Measurements from ENCODE around the gene MYOT.
A peak's percentile ranks its signal among the peaks of the same experiment; 100 is the strongest.
"Not testable (repeated sequence)": the region's sequence is repeated elsewhere in the genome, so short reads cannot be mapped to it uniquely, and the experiment has no call there.

The MYOT gene

DNA sequence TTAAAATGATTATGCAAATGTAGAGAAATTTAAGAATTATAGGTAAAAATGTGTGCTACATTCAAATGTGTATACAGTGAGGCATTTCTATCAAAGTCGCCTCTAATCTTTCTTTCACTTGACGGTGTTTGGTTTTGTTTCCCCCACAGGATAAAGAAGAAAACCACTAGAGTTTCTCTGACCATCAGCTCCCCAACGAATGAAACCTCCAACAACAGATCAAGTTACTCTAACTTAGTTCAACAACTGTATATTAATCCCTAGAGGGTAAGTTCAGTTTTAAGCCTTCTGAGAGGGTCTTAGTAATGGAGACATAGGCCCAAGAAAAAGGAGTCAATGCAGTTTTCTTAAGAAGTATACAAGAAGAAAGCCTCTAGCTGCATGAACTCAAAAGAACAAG is 11.5 kb upstream of the MYOT start:
- DNase-seq (ENCODE audit: low spot score), result no peak

DNA sequence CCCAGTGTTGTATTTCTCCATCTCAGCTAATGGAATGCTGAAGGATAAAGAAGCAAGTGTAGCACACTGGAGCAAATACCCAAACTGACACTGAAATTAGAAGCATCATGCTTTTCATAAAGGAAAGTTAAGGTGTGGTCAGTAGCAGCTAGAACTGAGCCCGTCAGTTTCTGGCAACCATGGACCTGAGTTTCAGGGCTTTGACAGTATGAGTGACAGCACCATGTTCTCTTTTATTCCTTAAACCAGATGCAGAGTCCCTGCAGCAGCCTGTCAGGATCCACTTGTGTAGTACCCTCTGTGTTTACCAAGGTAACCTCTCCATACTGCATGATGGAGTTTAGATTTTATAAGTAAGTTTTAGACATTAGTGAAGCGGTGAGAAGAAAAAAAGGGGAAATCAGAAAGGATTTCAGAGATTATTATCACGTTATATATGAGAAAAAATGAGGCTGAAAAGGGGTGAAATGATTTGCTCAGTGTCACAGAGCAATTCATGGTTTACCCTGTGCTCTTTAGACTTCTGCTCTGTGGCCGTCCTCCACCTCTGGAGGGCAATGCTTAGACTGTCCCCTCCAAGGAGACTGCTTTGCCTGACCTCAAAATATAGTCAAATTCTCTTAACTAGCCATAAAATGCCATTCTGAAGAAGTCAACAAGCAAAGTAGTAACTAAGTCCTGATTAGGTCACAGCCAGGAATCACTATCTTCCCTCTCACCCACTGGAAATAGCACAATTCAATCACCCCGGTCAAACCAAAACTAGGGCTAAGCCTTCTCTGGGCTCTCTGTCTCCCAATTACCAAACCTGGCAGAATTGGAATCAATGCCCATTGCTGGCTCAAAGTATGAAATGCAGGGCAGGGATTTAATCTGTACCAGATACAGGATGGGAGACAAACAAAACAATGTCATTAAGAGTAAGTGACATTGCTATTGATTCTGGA is 10.5 kb upstream of the MYOT start:
- no peak for DNase-seq (ENCODE audit: low spot score)

DNA sequence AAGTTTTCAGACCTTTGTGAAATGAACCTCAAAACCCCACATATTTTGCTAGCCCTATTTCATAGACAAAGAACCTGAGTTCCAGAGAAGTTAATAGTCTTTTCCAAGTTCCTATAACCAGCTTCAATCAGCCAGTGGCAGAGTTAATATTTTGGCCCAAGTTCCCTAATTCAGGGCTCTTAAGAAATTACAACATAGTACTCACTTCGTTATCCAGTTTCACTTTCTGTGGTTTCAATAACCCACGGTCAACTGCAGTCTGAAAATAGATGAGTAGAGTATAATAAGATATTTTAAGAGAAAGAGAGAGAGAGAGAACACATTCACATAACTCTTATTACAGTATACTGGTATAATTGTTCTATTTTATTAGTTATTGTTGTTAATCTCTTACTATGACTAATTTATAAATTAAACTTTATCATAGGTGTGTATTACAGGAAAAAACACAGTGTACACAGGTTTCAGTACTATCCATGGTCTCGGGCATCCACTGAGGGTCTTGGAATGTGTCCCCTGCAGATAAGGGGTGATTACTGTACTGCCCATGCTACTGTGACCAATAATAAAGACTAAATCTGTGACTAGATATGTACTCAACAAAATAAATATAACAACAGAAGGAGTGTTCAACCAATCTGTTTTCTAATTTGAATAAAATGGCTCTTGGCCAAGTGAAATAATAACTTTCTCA is 9.3 kb upstream of the MYOT start:
- DNase-seq (ENCODE audit: low spot score), result no peak

DNA sequence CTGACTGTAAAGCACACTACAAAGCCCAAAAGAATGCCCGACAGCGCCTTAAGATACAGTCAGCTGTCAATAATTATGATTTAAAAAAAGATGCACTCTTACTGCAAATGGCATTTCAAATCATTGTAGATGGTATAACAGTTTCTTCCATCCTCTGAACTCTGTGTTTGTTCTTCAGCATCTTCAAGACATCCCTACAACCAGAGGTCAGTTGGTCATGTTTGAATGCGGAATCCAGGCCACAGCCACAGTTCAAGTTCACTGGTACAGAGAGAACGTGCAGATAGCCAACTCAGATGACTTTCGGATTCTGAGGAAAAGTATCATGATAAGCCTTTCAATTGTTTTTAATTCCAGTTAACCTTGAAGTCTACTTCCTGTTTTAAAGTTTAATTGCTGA is 8.7 kb upstream of the MYOT start:
- DNase-seq (ENCODE audit: low spot score), result no peak

DNA sequence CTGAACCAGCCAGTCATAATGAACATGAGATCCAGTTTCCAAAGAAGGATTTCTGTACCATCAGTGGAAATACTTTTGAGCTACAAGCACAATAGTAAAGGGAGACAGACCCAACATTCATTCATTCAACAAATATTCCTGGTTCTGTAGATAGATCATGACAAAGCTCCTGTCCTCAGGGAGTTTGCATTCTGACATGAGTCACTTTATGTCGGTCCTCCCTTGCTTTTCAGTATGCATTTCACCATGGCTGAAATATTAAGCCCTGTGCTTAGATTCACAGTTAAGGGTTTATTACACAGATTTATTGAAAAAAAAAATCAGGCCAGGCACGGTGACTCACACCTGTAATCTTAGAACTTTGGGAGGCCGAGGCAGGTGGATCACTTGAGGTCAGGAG is 5.4 kb upstream of the MYOT start:
- DNase-seq (ENCODE audit: low spot score), result no peak

DNA sequence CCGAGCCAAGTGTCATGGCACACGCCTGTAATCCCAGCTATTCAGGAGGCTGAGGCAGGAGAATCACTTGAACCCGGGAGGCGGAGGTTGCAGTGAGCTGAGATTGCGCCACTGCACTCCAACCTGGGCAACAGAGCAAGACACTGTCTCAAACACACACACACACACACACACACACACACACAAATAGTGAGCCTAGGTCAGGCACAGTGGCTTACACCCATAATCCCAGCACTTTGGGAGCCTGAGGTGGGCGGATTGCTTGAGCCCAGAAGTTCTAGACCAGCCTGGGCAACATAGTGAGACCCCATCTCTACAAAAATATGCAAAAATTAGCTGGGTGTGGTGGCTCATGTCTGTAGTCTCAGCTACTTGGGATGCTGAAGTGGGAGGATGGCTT is 4.0 kb upstream of the MYOT start:
- not testable (repeated sequence) for DNase-seq (ENCODE audit: low spot score)

DNA sequence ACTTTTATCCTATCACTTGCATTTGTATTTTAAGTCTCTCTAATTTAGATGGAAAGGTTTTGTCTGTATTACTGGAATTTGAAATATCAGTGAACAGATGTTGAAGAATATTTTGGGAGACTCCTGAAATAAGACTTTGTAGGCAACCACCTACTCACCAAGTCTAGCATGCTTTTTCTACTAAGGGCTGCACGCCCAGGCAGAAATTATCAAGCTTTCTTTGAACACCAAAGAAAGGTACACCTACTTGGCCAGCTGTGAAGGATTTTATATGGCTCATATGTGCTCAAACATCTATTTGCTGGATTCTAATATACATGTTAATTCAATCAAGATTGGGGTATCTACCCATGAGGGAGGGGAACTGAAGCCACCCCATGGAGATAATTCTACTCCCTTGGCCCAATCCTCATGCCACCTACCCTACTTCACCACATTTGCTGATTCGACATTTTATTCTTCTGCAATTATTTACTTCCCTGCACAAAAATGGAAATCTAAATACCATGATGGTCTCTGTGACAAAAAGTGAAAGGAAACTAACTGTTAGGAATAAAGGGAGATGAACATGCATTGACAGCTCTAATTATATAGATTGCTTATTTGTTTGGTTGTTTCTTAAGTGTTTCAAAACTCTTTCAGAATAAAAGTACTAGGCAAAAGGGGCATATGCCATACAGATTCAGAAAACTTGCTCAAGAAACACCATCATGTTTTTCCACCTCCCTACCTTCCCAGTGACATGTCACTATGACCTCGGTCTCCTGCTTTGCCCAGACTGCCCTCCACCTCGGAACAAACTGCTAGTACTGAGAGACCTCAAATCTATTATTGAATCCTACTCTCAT is 895 bp upstream of the MYOT start:
- DNase-seq (ENCODE audit: low spot score), result no peak

DNA sequence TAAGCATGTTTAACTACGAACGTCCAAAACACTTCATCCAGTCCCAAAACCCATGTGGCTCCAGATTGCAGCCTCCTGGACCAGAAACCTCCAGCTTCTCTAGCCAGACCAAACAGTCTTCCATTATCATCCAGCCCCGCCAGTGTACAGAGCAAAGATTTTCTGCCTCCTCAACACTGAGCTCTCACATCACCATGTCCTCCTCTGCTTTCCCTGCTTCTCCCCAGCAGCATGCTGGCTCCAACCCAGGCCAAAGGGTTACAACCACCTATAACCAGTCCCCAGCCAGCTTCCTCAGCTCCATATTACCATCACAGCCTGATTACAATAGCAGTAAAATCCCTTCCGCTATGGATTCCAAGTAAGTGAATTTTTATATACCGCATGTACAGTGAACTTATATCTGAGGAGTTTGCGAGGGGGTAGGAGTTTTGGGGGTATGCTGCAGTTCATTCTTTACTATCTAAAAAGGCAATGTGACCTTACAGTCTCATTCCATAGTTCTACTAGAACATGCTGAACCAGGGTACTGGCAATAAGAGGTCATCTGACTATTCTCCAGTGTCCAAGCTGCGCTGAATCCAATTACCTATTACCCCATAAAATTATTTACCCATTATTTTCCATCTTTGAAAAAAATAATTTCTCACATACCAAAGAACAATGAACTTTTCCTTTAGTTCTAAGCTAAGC is 3.1 kb downstream of the MYOT start:
- DNase-seq (ENCODE audit: low spot score), result no peak

DNA sequence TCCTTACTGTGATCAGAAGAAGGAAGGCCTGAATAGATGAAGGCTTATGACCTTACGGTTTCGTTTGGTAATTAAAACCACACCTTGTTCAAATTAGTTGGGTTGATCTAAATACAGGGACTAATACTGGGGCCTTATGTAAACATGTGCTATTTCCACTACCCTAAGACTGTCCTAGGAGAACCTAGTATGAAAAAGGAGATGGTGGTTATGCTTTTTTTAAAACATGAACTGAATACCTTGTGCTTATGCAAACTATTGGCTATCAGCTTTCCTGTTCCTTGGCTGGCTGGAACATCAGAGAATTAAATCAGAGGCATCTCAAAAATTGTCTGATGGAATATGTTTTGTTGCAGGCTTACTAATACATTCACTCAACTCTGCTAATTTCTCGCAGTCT is 3.9 kb downstream of the MYOT start:
- DNase-seq (ENCODE audit: low spot score), result no peak

DNA sequence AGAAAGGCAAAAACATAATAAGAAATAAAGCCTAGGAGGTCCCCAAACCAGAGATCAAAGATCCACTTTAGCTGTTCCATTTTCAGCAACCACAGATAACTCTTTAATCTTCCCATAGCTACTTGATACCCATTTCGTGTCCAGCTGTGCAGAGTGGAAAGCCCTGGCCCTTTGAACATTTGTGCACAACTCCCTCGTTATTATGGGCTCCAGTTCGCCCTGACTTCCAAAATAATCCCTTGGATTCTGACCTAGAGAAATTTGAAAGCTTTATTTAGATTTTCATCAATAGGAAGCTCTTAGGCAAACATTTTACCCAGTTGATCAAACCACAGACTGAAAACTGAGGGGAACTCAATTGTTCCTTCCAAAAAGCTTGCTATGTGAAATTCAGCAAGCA is 4.8 kb downstream of the MYOT start:
- DNase-seq (ENCODE audit: low spot score), result no peak

DNA sequence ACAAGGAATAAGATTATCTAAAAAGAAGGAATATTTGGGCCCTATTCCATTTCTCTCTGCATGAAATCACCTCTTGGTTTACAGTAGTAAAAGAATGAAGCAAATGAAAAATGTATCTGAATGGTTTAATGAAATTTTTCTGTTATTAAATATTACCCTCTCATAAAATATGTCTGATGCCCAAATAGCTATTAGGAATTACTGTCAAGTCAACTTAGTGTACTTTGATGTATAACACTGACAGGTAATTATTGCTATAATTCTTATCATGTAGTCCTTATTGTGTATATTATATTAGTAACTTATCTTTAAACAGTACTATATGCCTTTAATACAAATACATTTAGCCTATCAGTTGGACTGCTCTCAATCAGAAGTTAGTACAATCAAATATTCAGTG is 8.4 kb downstream of the MYOT start:
- no peak for DNase-seq (ENCODE audit: low spot score)

DNA sequence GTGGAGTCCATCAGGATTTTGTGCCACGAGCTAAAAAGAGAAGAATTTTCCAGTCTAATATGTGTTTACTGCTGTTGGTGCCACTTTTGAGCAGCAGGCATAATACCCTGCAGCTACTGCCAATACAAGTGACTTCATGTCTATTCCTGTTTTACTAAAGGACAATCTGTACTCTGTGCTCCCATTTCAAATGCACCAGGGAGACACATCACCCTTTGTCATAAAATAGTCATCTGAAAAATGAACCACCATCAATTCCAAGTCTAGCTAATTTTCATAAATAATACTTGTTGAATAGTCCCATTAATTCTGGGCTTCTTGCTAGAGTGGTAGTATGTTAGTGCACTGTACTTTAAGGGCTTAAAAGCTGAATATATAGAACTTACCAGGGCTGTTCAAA is 12.7 kb downstream of the MYOT start:
- DNase-seq (ENCODE audit: low spot score), result no peak

DNA sequence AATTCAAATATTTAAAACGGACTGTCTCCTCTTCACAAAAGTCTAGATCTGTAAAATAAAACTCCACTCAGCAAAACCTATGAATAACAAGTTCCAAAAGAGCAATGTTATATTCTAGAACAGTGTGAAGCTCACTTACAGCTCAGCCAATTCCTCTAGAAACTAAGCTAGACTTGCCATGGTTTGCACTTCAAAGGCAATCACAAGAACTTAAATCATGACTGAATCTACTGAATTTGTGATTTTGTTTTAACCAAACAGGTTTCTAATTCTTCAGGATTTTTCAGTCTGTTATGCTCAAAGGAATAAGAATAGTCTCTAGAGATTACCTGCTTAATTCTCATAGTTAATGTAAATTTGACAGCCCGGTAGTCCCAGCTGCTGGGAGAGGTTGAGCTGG is 20.2 kb downstream of the MYOT start:
- DNase-seq (ENCODE audit: low spot score), result no peak

DNA sequence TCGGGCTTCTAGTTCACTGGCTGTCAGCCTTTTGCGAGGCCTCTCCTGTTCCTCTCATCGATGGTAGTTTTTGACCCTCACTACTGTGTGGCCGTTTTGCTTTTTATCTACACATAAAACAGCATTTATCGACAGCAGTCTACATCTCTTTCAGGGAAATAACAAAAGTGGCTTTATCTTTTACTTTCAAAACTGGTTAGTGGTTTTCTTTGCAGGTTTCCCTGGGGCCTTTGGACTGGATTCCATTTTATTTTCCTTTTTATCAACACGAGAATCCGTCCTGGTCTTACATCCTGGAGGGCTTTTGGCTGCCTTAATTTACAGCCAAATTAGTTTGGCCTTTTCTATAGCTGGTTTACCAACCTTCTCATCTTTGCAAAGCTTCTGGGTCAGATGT is 20.8 kb downstream of the MYOT start:
- DNase-seq (ENCODE audit: low spot score), result no peak

DNA sequence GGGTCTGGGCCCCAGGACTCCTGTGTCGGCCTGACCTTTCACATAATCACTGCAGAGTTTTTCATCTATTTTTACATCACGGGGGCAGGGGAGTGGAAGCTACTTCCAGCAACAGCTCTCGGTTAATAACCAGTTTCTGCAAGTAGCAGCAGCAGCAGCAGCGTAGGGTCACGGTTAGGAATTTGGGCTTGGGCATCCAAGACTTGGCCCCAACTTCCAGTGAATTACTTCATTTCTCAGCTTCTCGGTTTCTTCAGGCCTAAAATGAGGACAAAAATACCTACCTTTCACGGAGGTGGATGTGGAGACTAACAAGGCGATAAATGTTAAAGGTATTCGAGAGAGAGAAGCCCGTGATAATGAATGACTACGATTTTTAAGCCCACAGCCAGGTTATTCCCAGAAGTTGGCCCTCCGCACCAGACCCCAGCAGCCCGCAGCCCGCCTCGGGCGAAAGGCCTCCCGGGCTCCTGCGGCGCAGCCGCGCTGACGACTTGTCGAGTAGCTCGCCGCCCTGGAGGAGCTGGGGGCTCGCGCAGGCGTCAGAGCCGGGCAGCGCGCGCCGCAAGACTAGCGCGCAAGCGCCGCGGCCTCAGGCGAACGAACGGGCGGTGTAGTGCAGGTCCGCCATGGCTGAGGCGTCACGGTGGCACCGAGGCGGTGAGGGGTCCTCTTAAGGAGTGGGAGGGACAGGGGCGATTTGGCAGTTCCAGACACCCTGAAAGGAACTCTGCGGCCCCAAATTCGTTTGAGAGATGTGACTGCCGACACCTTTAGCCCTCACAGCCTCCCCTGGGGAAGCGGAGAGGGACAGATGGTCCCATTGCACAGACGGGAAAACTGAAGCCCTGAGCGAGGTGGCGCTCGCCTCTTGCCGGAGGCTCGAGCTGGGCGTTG is 21.5 kb downstream of the MYOT start, which contains the start of gene PKD2L2:
TSS of gene PKD2L2 (plus strand) at position 595 of the 897 bp plus-strand sequence. CDS start at position 630, 35 bp downstream.
- DNase-seq (ENCODE audit: low spot score), result peak; percentile 80

DNA sequence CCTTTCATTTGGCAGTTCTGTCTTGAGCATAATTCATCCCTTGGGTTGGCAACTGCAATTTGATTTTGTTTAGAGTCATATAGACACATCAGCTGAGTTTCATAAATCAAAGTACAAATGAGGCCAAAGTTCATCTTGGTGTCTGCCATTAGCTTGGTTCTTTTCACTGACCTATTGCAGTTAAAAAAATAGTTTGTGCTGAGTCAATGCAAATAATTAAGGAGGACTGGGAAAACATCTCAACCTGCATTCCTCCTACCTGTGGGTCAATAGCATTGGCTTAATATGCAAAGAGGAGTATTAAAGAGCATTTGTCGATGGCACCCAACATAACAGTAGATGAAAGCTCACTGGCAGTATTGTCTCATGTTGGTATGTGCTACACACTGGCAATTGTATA is 23.2 kb downstream of the MYOT start:
- DNase-seq (ENCODE audit: low spot score), result no peak

DNA sequence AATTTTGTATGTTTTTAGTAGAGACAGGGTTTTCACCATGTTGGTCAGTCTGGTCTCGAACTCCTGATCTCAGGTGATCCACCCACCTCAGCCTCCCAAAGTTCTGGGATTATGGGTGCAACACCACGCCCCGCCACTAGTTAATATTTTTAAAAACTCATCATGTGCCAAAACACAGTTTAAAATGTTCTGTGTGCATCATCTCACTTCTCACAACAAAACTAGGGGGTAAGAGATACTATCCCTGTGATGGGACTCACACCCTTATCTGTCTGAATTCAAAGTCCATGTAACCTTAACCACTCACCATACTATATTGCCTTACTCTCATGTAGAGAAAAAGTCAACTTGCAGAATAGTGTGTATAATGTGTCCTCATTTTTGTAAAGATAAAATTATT is 24.2 kb downstream of the MYOT start:
- DNase-seq (ENCODE audit: low spot score), result no peak

DNA sequence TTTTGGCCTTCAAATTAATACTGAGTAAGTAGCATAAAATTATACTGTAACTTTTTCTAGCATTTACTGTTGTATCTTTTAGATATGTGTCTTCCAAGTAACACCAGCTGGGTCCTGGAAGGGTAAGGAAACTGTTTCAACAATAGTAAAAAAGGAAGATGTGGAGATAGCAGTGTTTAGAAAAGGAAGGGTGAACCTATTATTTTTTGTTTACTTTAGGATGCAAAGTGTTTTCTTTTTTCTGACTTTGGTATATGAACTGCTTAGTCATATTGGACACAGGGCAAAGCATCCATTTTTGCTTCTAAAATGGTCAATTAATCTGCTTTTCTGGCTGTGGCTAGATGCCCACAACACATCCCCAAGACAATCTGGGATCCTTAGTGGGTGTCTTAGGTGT is 26.9 kb downstream of the MYOT start:
- DNase-seq (ENCODE audit: low spot score), result no peak

DNA sequence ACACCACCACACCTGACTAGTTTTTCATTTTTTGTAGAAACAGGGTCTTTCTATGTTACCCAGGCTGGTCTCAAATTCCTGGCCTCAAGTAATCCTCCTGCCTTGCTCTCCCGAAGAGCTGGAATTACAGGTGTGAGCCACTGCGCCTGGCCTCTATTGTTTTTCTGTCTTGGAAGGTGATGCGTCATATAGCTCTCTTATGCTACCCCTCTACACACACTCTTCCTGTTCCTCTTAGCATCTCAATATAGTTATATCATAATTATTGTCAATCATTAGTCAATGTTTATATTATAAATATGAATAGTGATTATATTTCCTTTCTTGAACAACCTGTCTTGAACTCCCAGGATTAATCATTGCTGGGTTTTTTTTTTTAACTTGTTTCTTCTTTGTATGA is 28.9 kb downstream of the MYOT start:
- DNase-seq (ENCODE audit: low spot score), result no peak

DNA sequence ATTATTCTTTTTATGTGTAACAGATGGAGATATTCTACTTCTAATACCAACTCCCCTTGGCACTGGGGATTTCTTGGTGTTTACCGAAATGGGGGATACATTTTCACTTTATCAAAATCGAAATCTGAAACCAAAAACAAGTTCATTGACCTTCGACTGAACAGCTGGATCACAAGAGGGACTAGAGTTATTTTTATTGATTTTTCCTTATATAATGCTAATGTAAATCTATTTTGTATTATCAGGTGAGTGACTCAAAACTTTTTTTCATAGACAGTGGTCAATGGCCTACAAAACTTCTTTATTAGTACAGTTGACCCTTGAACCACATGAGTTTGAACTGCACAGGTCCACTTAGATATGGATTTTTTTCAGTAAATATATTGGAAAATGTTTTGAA is 31.8 kb downstream of the MYOT start:
- DNase-seq (ENCODE audit: low spot score), result no peak
